Body of pancreas (tissue), 4 donors: Measurements from ENCODE around the gene LPP.

Source experiments
- CTCF ChIP-seq, 7 experiments: fragments of 450-650 bp in 4 of 7; fragments of 200-600 bp in 3 of 7; sonication (generic) in 3 of 7; IDR thresholded peaks; one replicate each; pipeline ENCODE4 v1.5.1; 2016 to 2019; ENCODE audit warnings: antibody characterized with exemption in 7 of 7
- POLR2A ChIP-seq, 3 donors: fragments of 450-650 bp; IDR thresholded peaks; one replicate each; pipeline ENCODE4 v1.6.1; 2016; ENCODE audit warnings: antibody characterized with exemption in 3 of 3, mild to moderate bottlenecking in 2 of 3

GRCh38 chr3:188248036-188248561 lies 94.1 kb downstream of the LPP start:
- TF ChIP-seq CTCF (IDR thresholded peaks at IDR 0.05) (no peak), POLR2A (IDR thresholded peaks at IDR 0.05) (no peak)
